ENCODE measurements around the gene CBX1. TPM values are rescaled to one million over a fixed set of nuclear protein-coding genes. Genes with fewer than 3 reads are reported as not detected.

The CBX1 gene
- total and polyA plus RNA-seq, 3 donors from 2014 or later, result 59.9 to 123 (median 70.1) TPM

DNA sequence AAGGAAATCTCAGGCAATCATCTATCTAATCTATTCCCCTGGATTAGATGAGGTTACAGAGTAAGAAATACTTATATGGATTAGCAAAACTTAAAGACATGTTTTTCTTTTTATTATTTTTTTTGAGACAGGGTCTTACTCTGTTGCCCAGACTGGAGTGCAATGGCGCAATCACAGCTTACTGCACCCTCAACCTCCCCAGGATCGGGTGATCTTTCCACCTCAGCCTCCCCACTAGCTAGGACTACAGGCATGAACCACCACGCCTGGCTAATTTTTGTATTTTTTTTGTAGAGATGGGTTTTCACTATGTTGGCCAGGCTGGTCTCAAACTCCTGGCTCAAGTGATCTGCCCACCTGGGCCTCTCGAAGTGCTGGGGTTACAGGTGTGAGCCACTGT lies 56.4 kb downstream of the CBX1 start:
- Histone ChIP-seq H3K4me3 (no peak overlapping the region), H3K4me1 (peaks cover 7% of the 10 kb centered on the region), H3K9me3 (no peaks in the 10 kb centered on the region), H3K27ac (no peak overlapping the region), H3K27me3 (no peaks in the 10 kb centered on the region), H3K36me3 (ENCODE audit: low read depth, missing control alignments) (no peaks in the 10 kb centered on the region)
- intact Hi-C loops (cut with DNase I; ENCODE audit: low total_unique reads), result no loop called here
- no peak for TF ChIP-seq POLR2A (IDR thresholded peaks at IDR 0.05)
- TF ChIP-seq, protein P1, sequence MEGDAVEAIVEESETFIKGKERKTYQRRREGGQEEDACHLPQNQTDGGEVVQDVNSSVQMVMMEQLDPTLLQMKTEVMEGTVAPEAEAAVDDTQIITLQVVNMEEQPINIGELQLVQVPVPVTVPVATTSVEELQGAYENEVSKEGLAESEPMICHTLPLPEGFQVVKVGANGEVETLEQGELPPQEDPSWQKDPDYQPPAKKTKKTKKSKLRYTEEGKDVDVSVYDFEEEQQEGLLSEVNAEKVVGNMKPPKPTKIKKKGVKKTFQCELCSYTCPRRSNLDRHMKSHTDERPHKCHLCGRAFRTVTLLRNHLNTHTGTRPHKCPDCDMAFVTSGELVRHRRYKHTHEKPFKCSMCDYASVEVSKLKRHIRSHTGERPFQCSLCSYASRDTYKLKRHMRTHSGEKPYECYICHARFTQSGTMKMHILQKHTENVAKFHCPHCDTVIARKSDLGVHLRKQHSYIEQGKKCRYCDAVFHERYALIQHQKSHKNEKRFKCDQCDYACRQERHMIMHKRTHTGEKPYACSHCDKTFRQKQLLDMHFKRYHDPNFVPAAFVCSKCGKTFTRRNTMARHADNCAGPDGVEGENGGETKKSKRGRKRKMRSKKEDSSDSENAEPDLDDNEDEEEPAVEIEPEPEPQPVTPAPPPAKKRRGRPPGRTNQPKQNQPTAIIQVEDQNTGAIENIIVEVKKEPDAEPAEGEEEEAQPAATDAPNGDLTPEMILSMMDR (IDR thresholded peaks at IDR 0.05), result no peak
- no peak for DNase-seq
- WGBS, 2 donors, result 83 to 92% methylated on average over 4 of the region's 4 CpGs

DNA sequence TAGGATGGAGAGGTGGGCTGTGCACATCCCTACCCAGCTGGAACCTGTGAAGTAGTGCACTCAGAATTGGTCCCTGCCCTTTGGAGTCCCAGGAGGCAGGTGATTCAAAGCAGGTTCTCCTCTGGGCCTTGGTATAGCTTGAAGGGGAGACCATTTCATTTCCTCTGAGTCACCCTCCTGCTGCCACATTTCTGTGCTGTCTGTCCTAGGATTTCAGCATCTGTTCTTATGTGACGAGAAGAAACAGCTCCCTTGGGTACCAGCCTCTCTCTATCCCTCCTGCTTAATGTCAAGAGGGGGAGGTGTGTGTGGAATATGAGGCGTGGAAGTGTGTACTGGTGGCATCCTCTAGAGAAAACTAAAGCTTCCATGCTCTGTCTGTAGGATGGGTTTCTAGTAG lies 58.1 kb downstream of the CBX1 start:
- 82 to 95% methylated on average over 2 of the region's 2 CpGs for WGBS, 2 donors
- DNase-seq, result no peak
- H3K27ac ChIP-seq, result no peak overlapping the region
- H3K4me3 ChIP-seq, result no peak overlapping the region
- no peaks in the 10 kb centered on the region for H3K9me3 ChIP-seq
- H3K36me3 ChIP-seq (ENCODE audit: low read depth, missing control alignments), result no peaks in the 10 kb centered on the region
- no peak for TF ChIP-seq POLR2A (IDR thresholded peaks at IDR 0.05)
- TF ChIP-seq, protein P1 (IDR thresholded peaks at IDR 0.05), result no peak
- intact Hi-C loops (cut with DNase I; ENCODE audit: low total_unique reads), result no loop called here
- no peaks in the 10 kb centered on the region for H3K27me3 ChIP-seq
- peaks cover 5% of the 10 kb centered on the region for H3K4me1 ChIP-seq

DNA sequence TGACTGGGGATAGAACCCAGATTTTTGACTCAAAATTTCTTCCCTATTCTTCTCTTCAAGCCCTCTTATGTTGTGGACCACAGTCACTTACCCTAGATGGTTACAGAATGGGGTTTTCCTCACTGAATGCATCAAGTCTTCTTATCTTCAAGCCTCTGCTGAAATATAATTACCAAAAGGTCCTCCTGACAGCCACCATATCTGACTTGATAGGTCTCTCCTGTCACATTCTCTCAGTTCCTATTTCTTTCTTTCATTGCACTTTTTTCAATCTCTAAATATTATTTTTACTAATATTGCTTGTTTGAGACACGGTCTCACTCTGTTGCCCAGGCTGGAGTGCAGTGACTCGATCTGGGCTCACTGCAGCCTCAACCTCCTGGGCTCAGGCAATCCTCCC lies 62.6 kb downstream of the CBX1 start:
- H3K9me3 ChIP-seq, result no peaks in the 10 kb centered on the region
- intact Hi-C loops (cut with DNase I; ENCODE audit: low total_unique reads), result loop anchor here (5.0 kb wide), 1 partner anchor 34 kb away; no protein-coding TSS in a partner anchor
- H3K27me3 ChIP-seq, result no peaks in the 10 kb centered on the region
- WGBS, 2 donors, result 86 to 94% methylated on average over 2 of the region's 2 CpGs
- no peak for DNase-seq
- H3K4me3 ChIP-seq, result no peak overlapping the region
- no peak overlapping the region for H3K27ac ChIP-seq
- no peak for TF ChIP-seq POLR2A (IDR thresholded peaks at IDR 0.05)
- TF ChIP-seq, protein P1 (IDR thresholded peaks at IDR 0.05), result no peak
- no peaks in the 10 kb centered on the region for H3K36me3 ChIP-seq (ENCODE audit: low read depth, missing control alignments)
- H3K4me1 ChIP-seq, result peaks cover 9% of the 10 kb centered on the region

DNA sequence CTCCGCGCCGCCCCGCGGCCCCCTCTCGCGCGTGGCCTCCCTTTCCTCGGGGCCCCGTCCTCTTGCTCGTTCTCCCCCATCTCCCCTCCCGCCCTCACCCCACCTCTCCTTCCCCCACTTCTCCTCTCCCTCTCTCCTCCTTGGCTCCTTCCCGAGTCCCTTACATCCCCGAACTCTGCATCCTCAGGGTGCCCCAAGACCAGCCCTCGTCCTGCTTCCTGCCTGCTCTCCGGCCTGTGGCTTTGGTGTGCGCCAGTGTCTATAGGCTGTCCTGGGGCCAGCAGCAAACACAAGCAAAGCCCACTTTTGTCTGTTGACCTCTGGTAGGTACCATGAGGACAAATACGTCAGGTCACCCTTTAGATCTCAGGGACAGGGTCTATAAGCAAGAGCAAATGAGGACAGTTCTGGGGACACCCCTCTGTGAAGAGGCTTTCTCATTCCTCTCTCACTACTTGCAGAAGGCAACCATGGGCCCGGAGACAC lies 63.4 kb downstream of the CBX1 start:
- Histone ChIP-seq H3K4me3 (peak overlapping the region in 1 of 2 donors; percentile 61), H3K9me3 (no peaks in the 10 kb centered on the region), H3K4me1 (peaks cover 9% of the 10 kb centered on the region), H3K36me3 (ENCODE audit: low read depth, missing control alignments) (no peaks in the 10 kb centered on the region), H3K27ac (no peak overlapping the region), H3K27me3 (no peaks in the 10 kb centered on the region)
- DNase-seq, result no peak
- 11 to 18% methylated on average over 7 to 18 of the region's 19 CpGs for WGBS, 2 donors
- intact Hi-C loops (cut with DNase I; ENCODE audit: low total_unique reads), result loop anchor here (5.0 kb wide), 1 partner anchor 34 kb away; no protein-coding TSS in a partner anchor
- TF ChIP-seq, protein P1 (IDR thresholded peaks at IDR 0.05), result no peak
- TF ChIP-seq POLR2A (IDR thresholded peaks at IDR 0.05), result no peak

All from testis (tissue), 3 donors.